ENCODE results near the gene HMGA1.
"Not testable (repeated sequence)": the region's sequence is repeated elsewhere in the genome, so short reads cannot be mapped to it uniquely, and the experiment has no call there.

The HMGA1 gene

GRCh38 chr6:34263484-34263883 is 26.8 kb downstream of the HMGA1 start:
- not testable (repeated sequence) for DNase-seq

GRCh38 chr6:34267746-34268145 is 31.1 kb downstream of the HMGA1 start:
- no peak for DNase-seq

- not testable (repeated sequence) for DNase-seq
Measured at GRCh38 chr6:34269132-34269531, 32.5 kb downstream of the HMGA1 start.

GRCh38 chr6:34269658-34270341 is 33.1 kb downstream of the HMGA1 start:
- not testable (repeated sequence) for DNase-seq

- no peak for DNase-seq
Measured at GRCh38 chr6:34272013-34272926, 35.6 kb downstream of the HMGA1 start.

GRCh38 chr6:34273242-34273805 is 36.7 kb downstream of the HMGA1 start:
- DNase-seq, result no peak

GRCh38 chr6:34274129-34274528 is 37.5 kb downstream of the HMGA1 start:
- DNase-seq, result no peak

- no peak for DNase-seq
Measured at GRCh38 chr6:34275128-34275804, 38.6 kb downstream of the HMGA1 start.

- no peak for DNase-seq
Measured at GRCh38 chr6:34276191-34276590, 39.5 kb downstream of the HMGA1 start.

GRCh38 chr6:34276881-34277762 is 40.4 kb downstream of the HMGA1 start:
- DNase-seq, result no peak

GRCh38 chr6:34277763-34278112 is 41.1 kb downstream of the HMGA1 start:
- no peak for DNase-seq

- no peak for DNase-seq
Measured at GRCh38 chr6:34278833-34279232, 42.2 kb downstream of the HMGA1 start.

GRCh38 chr6:34280216-34280615 is 43.5 kb downstream of the HMGA1 start:
- DNase-seq, result no peak

GRCh38 chr6:34281702-34282334 is 45.1 kb downstream of the HMGA1 start:
- no peak for DNase-seq

GRCh38 chr6:34284563-34285447 is 48.1 kb downstream of the HMGA1 start:
- no peak for DNase-seq

- no peak for DNase-seq
Measured at GRCh38 chr6:34285448-34286164, 48.9 kb downstream of the HMGA1 start.

GRCh38 chr6:34288581-34288980 is 51.9 kb downstream of the HMGA1 start:
- DNase-seq, result no peak

GRCh38 chr6:34289137-34289536 is 52.5 kb downstream of the HMGA1 start:
- DNase-seq, result no peak

GRCh38 chr6:34292954-34293353 is 56.3 kb downstream of the HMGA1 start:
- DNase-seq, result no peak

GRCh38 chr6:34295721-34296120 is 59.0 kb downstream of the HMGA1 start:
- no peak for DNase-seq

Measured in central memory CD4-positive, alpha-beta T cell (primary cell).